Endothelial cell of umbilical vein (primary cell): ENCODE results near the gene MEIS3. TPM values are rescaled to one million over a fixed set of nuclear protein-coding genes. Genes with fewer than 3 reads are reported as not detected.

ENCODE experiments used
- BruUV-seq: library from RNA; stranded (reverse); fragments of 400-500 nt; replicated peaks from 2 replicates; lab custom pipeline; 2021; lab: Mats Ljungman, UMichigan
- CTCF ChIA-PET: fragments of 300-600, 350-600 bp; sonication (Branson Sonifier 250); formaldehyde crosslinking; loops from one replicate; lab custom pipeline; 2021; ENCODE audit warnings: antibody characterized with exemption, inconsistent platforms; lab: Charles Lee
- POLR2A ChIA-PET: fragments of 300-600, 350-600 bp; sonication (Branson Sonifier 250); formaldehyde crosslinking; loops from one replicate; lab custom pipeline; 2021; ENCODE audit warnings: antibody characterized with exemption, inconsistent platforms; lab: Charles Lee
- DNase-seq: peaks from one replicate; pipeline ENCODE4 v3.0.0-alpha.2; 2011; ENCODE audit warnings: low read depth, low spot score
- FAIRE-seq: peaks from 2 replicates; lab custom pipeline; 2011; peaks lifted over from hg19 to GRCh38; lab: Jason Lieb, UNC
- H2AFZ ChIP-seq: 2 replicates; pipeline ENCODE4 v1.6.0; 2012; ENCODE audit warnings: low read depth, low read length, control low read depth, inconsistent platforms
- H3K27ac ChIP-seq: 2 replicates; pipeline ENCODE4 v1.5.1; 2011; ENCODE audit warnings: low read depth, mild to moderate bottlenecking, control low read depth, low read length, moderate library complexity; ENCODE audit not compliant: insufficient read depth
- H3K27me3 ChIP-seq, 2 experiments: 2 replicates each; pipeline versions ENCODE4 v1.6.0 to v1.6.1; 2011; ENCODE audit warnings: low read length in 2 of 2, mixed read lengths in 1 of 2; ENCODE audit not compliant: control insufficient read depth in 2 of 2, insufficient read depth in 2 of 2
- H3K36me3 ChIP-seq, 2 experiments: 2 replicates in 1 of 2; 3 replicates in 1 of 2; pipeline ENCODE4 v1.5.1; 2011; ENCODE audit warnings: low read length in 2 of 2, mild to moderate bottlenecking in 1 of 2, moderate library complexity in 1 of 2; ENCODE audit not compliant: control insufficient read depth in 2 of 2, insufficient read depth in 2 of 2; ENCODE audit errors: extremely low read depth in 1 of 2
- H3K4me1 ChIP-seq: 3 replicates; pipeline ENCODE4 v1.5.1; 2011; ENCODE audit warnings: mild to moderate bottlenecking, low read length; ENCODE audit not compliant: control insufficient read depth, insufficient read depth; ENCODE audit errors: extremely low read depth
- H3K4me2 ChIP-seq: 2 replicates; pipeline ENCODE4 v1.6.1; 2011; ENCODE audit warnings: low read length, control low read depth, mixed read lengths; ENCODE audit not compliant: insufficient read depth
- H3K4me3 ChIP-seq, 3 experiments: fragments of 200-600 bp in 1 of 3; sonication (generic), shearing (Covaris generic) in 1 of 3; replicated peaks in 1 of 3; 2 replicates each; pipeline ENCODE4 v1.5.1; 2011 to 2016; ENCODE audit warnings: control low read depth in 3 of 3, low read length in 3 of 3, mild to moderate bottlenecking in 2 of 3, inconsistent platforms in 1 of 3, low read depth in 1 of 3, moderate library complexity in 1 of 3; ENCODE audit not compliant: insufficient read depth in 1 of 3
- H3K79me2 ChIP-seq: 2 replicates; pipeline ENCODE4 v1.6.0; 2012; ENCODE audit warnings: low read length, inconsistent platforms; ENCODE audit not compliant: control insufficient read depth, insufficient read depth
- H3K9ac ChIP-seq: replicated peaks from 2 replicates; pipeline ENCODE3; 2011; ENCODE audit warnings: low read length, control low read depth; ENCODE audit not compliant: insufficient read depth; ENCODE audit errors: extremely low read depth
- H3K9me1 ChIP-seq: replicated peaks from 3 replicates; pipeline ENCODE4 v1.6.0; 2011; ENCODE audit warnings: mild to moderate bottlenecking, low read length; ENCODE audit not compliant: control insufficient read depth, insufficient read depth; ENCODE audit errors: extremely low read depth
- H3K9me3 ChIP-seq: replicated peaks from 2 replicates; pipeline ENCODE4 v1.5.1; 2012; ENCODE audit warnings: low read length, inconsistent platforms; ENCODE audit not compliant: control insufficient read depth, insufficient read depth
- H4K20me1 ChIP-seq: replicated peaks from 2 replicates; pipeline ENCODE3; 2011; ENCODE audit warnings: mild to moderate bottlenecking, low read length; ENCODE audit not compliant: control insufficient read depth, insufficient read depth; ENCODE audit errors: extremely low read depth
- CTCF ChIP-seq, 2 donors: IDR thresholded peaks; 1 replicate in 1 of 2; 2 replicates in 1 of 2; pipeline ENCODE4 v1.5.1; 2011; ENCODE audit warnings: low read length in 2 of 2, mild to moderate bottlenecking in 2 of 2, moderate library complexity in 2 of 2, control low read depth in 1 of 2, inconsistent platforms in 1 of 2, low read depth in 1 of 2; ENCODE audit not compliant: insufficient read depth in 1 of 2; ENCODE audit errors: extremely low read depth in 1 of 2
- EZH2 ChIP-seq: IDR thresholded peaks from 2 replicates; pipeline ENCODE4 v1.6.1; 2012; ENCODE audit warnings: borderline replicate concordance, low read depth, mild to moderate bottlenecking, moderate library complexity, low read length, inconsistent platforms; ENCODE audit not compliant: severe bottlenecking
- FOS ChIP-seq: IDR thresholded peaks from 2 replicates; pipeline ENCODE4 v1.6.1; 2011; ENCODE audit warnings: mild to moderate bottlenecking, low read length, moderate library complexity, borderline replicate concordance; ENCODE audit not compliant: insufficient read depth
- GATA2 ChIP-seq: IDR thresholded peaks from 2 replicates; pipeline ENCODE4 v1.7.0; 2011; ENCODE audit warnings: low read depth, mild to moderate bottlenecking, moderate library complexity, mixed read lengths, low read length; ENCODE audit not compliant: insufficient read length, insufficient read depth
- JUN ChIP-seq: IDR thresholded peaks from 2 replicates; pipeline ENCODE4 v1.6.1; 2011; ENCODE audit warnings: borderline replicate concordance, low read depth; ENCODE audit not compliant: insufficient read length, insufficient read depth
- MAX ChIP-seq: IDR thresholded peaks from 2 replicates; pipeline ENCODE4 v1.6.1; 2011; ENCODE audit not compliant: insufficient read depth, insufficient read length
- MYC ChIP-seq: IDR thresholded peaks from one replicate; pipeline ENCODE4 v1.6.1; 2011; ENCODE audit warnings: mild to moderate bottlenecking, low read depth, low read length
- POLR2A ChIP-seq: IDR thresholded peaks from 2 replicates; pipeline ENCODE4 v1.6.1; 2012; ENCODE audit warnings: low read depth, mild to moderate bottlenecking, control low read depth, low read length
- POLR2AphosphoS5 ChIP-seq: IDR thresholded peaks from 2 replicates; pipeline ENCODE4 v1.6.1; 2012; ENCODE audit warnings: low read depth, mild to moderate bottlenecking, control low read depth, low read length, moderate library complexity; ENCODE audit not compliant: insufficient read depth
- dilution Hi-C: fragments of 300-500 bp; cut with MboI; formaldehyde crosslinking; loops from one replicate; pipeline ENCODE4 v1.15.0; 2019; ENCODE audit warnings: low sequenced_read_pairs; ENCODE audit not compliant: extremely low pct_ligation_motif_present
- intact Hi-C: fragments of 100-400 bp; cut with micrococcal nuclease; formaldehyde crosslinking; loops from one replicate; pipeline ENCODE4 v1.10.0; 2022
- polyA plus RNA-seq, 4 experiments: library from polyadenylated mRNA; depleted of rRNA in 3 of 4; stranded (reverse) in 3 of 4; unstranded in 1 of 4; fragments of >200 nt; gene quantifications; 2 replicates each; pipeline versions ENCODE4 v1.2.1 to v1.2.3, GENCODE V29; 2011 to 2012; ENCODE audit warnings: missing spikeins in 1 of 4
- total RNA-seq: library from RNA; stranded (reverse); gene quantifications from 2 replicates; pipeline ENCODE4 v1.2.3, GENCODE V29; 2021

Gene MEIS3
- total and polyA plus RNA-seq, 2 donors (not counting 3 experiments of a cell fraction or from before 2014, with no cell fraction given): 0.42 TPM; not detected in 1

- Histone ChIP-seq H3K4me3 (no peak overlapping the region), H3K4me1 (no peaks in the 10 kb centered on the region), H3K27ac (no peak overlapping the region), H3K9me3 (no peaks in the 10 kb centered on the region), H3K9me1 (no peaks in the 10 kb centered on the region), H3K36me3 (no peaks in the 10 kb centered on the region), H3K9ac (no peak overlapping the region), H4K20me1 (no peaks in the 10 kb centered on the region), H3K79me2 (no peaks in the 10 kb centered on the region), H2AFZ (no peak overlapping the region), H3K4me2 (no peak overlapping the region), H3K27me3 (peaks cover 27 to 32% of the 10 kb centered on the region in 2 experiments)
- ChIA-PET POLR2A (no interaction called here), CTCF (interaction anchor here (0.6 to 2.5 kb wide), 4 partner anchors 9 to 133 kb away, joined by 3 to 10 read pairs (median 4); no protein-coding TSS in a partner anchor)
- dilution Hi-C loops (no loop called here), intact Hi-C loops (no loop called here)
- TF ChIP-seq CTCF (IDR thresholded peaks at IDR 0.05; ENCODE audit: extremely low read depth in 1 of 2, insufficient read depth in 1 of 2, low read depth in 1 of 2, low read length in 2 of 2) (no peak), MYC (no peak), GATA2 (no peak), EZH2 (peak; percentile 14)
- BruUV-seq: no TSS peak
- FAIRE-seq: no peak
- no peak for DNase-seq
These were observed 26.6 kb upstream of the MEIS3 start for GRCh38 chr19:47445937-47446402.

GRCh38 chr19:47445527-47445926 is 26.2 kb upstream of the MEIS3 start:
- CTCF ChIA-PET: interaction anchor here (0.6 to 2.5 kb wide), 4 partner anchors 9 to 133 kb away, joined by 3 to 10 read pairs (median 4); no protein-coding TSS in a partner anchor
- H3K36me3 ChIP-seq: no peaks in the 10 kb centered on the region
- no peaks in the 10 kb centered on the region for H4K20me1 ChIP-seq
- H3K27ac ChIP-seq: no peak overlapping the region
- no peaks in the 10 kb centered on the region for H3K9me3 ChIP-seq
- H3K27me3 ChIP-seq: peaks cover 27 to 32% of the 10 kb centered on the region in 2 experiments
- intact Hi-C loops (no loop called here), dilution Hi-C loops (no loop called here)
- POLR2A ChIA-PET: no interaction called here
- no peak overlapping the region for H3K4me2 ChIP-seq
- H3K9me1 ChIP-seq: no peaks in the 10 kb centered on the region
- H2AFZ ChIP-seq: no peak overlapping the region
- H3K4me1 ChIP-seq: no peaks in the 10 kb centered on the region
- BruUV-seq: no TSS peak
- DNase-seq (no peak), FAIRE-seq (no peak)
- H3K79me2 ChIP-seq: no peaks in the 10 kb centered on the region
- no peak for TF ChIP-seq POLR2AphosphoS5
- no peak for TF ChIP-seq EZH2
- TF ChIP-seq GATA2: no peak
- no peak for TF ChIP-seq POLR2A
- no peak for TF ChIP-seq FOS
- no peak for TF ChIP-seq MYC
- no peak for TF ChIP-seq CTCF (IDR thresholded peaks at IDR 0.05; ENCODE audit: extremely low read depth in 1 of 2, insufficient read depth in 1 of 2, low read depth in 1 of 2, low read length in 2 of 2)
- no peak for TF ChIP-seq MAX
- no peak for TF ChIP-seq JUN
- H3K9ac ChIP-seq: no peak overlapping the region
- H3K4me3 ChIP-seq: no peak overlapping the region
